Activated T-helper 2 cell treated with anti-CD3 and anti-CD28 coated beads, Interferon-gamma antibody, Interleukin-2, Interleukin-4, amounts not matched to agents 10 μg/mL and 5 μg/mL and 100 μg/mL, durations not matched to agents 14 hours and 24 hours and 36 hours (primary cell): ENCODE results near the gene B4GALT7. TPM values are rescaled to one million over a fixed set of nuclear protein-coding genes. Genes with fewer than 3 reads are reported as not detected.

Experiments
- DNase-seq: peaks from one replicate; pipeline ENCODE4 v3.0.0; 2021; ENCODE audit warnings: low spot score
- H3K27ac Mint-ChIP-seq: one replicate; pipeline ENCODE4 v1.8.0; 2021; ENCODE audit warnings: mixed read lengths
- H3K27me3 Mint-ChIP-seq: one replicate; pipeline ENCODE4 v1.8.0; 2021; ENCODE audit warnings: low read depth, mixed read lengths
- H3K36me3 Mint-ChIP-seq: one replicate; pipeline ENCODE4 v1.8.0; 2021; ENCODE audit warnings: low read depth, mixed read lengths
- H3K4me1 Mint-ChIP-seq: one replicate; pipeline ENCODE4 v1.8.0; 2021; ENCODE audit warnings: low read depth, mixed read lengths
- H3K4me3 Mint-ChIP-seq: one replicate; pipeline ENCODE4 v1.8.0; 2021; ENCODE audit warnings: low read depth, mild to moderate bottlenecking, moderate library complexity, mixed read lengths
- H3K9me3 Mint-ChIP-seq: one replicate; pipeline ENCODE4 v1.8.0; 2021; ENCODE audit warnings: mixed read lengths
- intact Hi-C: fragments of 100-400 bp; cut with micrococcal nuclease; formaldehyde crosslinking; loops from one replicate; pipeline ENCODE4 v1.15.1; 2023
- total RNA-seq: library from RNA; stranded (reverse); gene quantifications from 2 replicates; pipeline ENCODE4 v1.2.3, GENCODE V29; 2022

Gene B4GALT7
- total RNA-seq, 1 donor from 2014 or later: 20.9 TPM

GRCh38 chr5:177595991-177596774 is 3.7 kb upstream of the B4GALT7 start:
- Mint-ChIP-seq H3K27ac (no peak overlapping the region), H3K27me3 (no peaks in the 10 kb centered on the region), H3K4me1 (peaks cover 24% of the 10 kb centered on the region), H3K4me3 (no peak overlapping the region), H3K36me3 (peaks cover 52% of the 10 kb centered on the region), H3K9me3 (no peaks in the 10 kb centered on the region)
- intact Hi-C loops: loop anchor here (10.0 kb wide), 1 partner anchor 609 kb away; the partner anchor contains the start of gene HNRNPAB
- no peak for DNase-seq

GRCh38 chr5:177596775-177597238 is 3.1 kb upstream of the B4GALT7 start:
- Mint-ChIP-seq H3K27me3 (no peaks in the 10 kb centered on the region), H3K9me3 (no peaks in the 10 kb centered on the region), H3K36me3 (peaks cover 52% of the 10 kb centered on the region), H3K4me1 (peaks cover 18% of the 10 kb centered on the region), H3K27ac (no peak overlapping the region), H3K4me3 (no peak overlapping the region)
- intact Hi-C loops: loop anchor here (10.0 kb wide), 1 partner anchor 608 kb away; the partner anchor contains the start of gene HNRNPAB
- DNase-seq: no peak

DNA sequence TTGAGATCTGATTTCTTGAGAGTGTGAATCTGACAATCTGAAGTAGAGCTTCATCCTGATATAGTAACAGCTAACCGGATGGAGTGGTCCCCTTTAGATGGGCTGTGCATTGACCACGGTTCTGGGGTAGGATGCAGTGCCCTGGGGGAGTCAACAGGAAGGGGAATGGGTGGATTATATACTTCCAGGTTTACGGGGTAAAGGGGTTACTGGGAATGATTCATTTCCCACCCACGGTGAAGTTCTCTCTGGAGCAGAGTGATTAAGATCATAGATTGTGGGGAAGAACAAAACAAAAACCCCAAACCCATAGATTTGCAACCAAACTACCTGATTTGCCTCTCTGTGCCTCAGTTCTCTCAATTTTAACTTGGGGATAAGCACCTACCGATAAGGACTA is 1.5 kb upstream of the B4GALT7 start:
- H3K36me3 Mint-ChIP-seq: peaks cover 36% of the 10 kb centered on the region
- DNase-seq: no peak
- no peaks in the 10 kb centered on the region for H3K27me3 Mint-ChIP-seq
- peak overlapping the region; percentile 74 for H3K4me3 Mint-ChIP-seq
- intact Hi-C loops: loop anchor here (10.0 kb wide), 1 partner anchor 606 kb away; the partner anchor contains the start of gene HNRNPAB
- peak overlapping the region; percentile 38 for H3K27ac Mint-ChIP-seq
- H3K9me3 Mint-ChIP-seq: no peaks in the 10 kb centered on the region
- peaks cover 14% of the 10 kb centered on the region for H3K4me1 Mint-ChIP-seq

DNA sequence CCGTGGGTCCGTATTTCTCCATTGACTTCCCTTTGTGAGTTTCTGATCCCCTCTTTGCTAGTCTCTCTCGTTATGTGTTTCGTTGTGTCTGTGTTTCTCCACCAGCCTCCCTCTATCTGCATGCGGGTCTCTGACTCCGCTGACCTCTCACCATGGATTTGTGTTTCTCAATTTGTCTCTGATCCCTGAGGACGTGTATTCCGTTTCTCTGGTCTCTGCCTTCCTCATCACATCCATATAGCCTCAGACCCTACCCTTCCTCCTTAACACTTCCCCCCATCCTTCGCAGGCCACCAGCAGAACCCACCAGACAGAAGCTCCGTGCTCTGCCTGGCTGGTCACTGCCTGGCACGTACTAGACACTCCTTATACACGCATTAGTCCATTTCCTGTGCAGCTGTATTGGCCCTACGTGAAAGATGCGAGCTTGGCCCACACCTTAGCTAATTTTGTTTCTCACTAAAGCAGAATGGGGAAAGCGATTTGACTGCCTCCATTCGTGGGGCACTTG is 631 bp downstream of the B4GALT7 start:
- Mint-ChIP-seq H3K27ac (peak overlapping the region; percentile 83), H3K36me3 (peaks cover 18% of the 10 kb centered on the region), H3K27me3 (no peaks in the 10 kb centered on the region), H3K9me3 (no peaks in the 10 kb centered on the region), H3K4me3 (peak overlapping the region; percentile 92), H3K4me1 (peaks cover 14% of the 10 kb centered on the region)
- intact Hi-C loops: loop anchor here (1.0 to 2.0 kb wide), 2 partner anchors 8 to 84 kb away; partner anchors contain the start of genes DDX41 and TMED9
- no peak for DNase-seq

DNA sequence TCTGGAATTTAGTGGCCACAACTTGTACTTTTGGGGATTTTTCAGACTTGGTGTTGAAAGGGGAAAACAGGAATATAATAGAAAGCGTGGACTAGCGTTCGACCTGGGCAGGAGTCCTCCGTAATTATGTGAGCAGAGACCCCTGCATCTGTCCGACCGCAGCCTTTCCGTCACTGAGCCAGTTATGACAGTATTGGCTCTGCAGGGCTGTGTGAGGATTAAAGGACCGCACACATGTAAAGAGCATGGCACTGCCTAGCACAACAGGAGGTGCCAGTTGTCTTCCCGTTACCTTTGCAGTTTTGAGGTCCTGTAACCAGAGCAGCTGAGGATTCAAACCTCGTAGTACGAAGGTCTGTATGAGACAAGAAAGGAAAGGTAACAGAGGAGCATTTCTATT is 1.2 kb downstream of the B4GALT7 start:
- H3K27ac Mint-ChIP-seq: peak overlapping the region; percentile 83
- no peak for DNase-seq
- H3K4me1 Mint-ChIP-seq: peaks cover 14% of the 10 kb centered on the region
- peak overlapping the region; percentile 92 for H3K4me3 Mint-ChIP-seq
- intact Hi-C loops: loop anchor here (2.0 kb wide), 1 partner anchor 84 kb away; the partner anchor contains the start of gene DDX41
- H3K9me3 Mint-ChIP-seq: no peaks in the 10 kb centered on the region
- H3K36me3 Mint-ChIP-seq: peaks cover 12% of the 10 kb centered on the region
- no peaks in the 10 kb centered on the region for H3K27me3 Mint-ChIP-seq

GRCh38 chr5:177601577-177602457 is 1.9 kb downstream of the B4GALT7 start:
- peaks cover 9% of the 10 kb centered on the region for H3K36me3 Mint-ChIP-seq
- peak overlapping the region; percentile 92 for H3K4me3 Mint-ChIP-seq
- H3K4me1 Mint-ChIP-seq: peaks cover 14% of the 10 kb centered on the region
- H3K27ac Mint-ChIP-seq: no peak overlapping the region
- no peaks in the 10 kb centered on the region for H3K9me3 Mint-ChIP-seq
- H3K27me3 Mint-ChIP-seq: no peaks in the 10 kb centered on the region
- intact Hi-C loops: loop anchor here (2.0 kb wide), 1 partner anchor 85 kb away; the partner anchor contains the start of gene DDX41
- DNase-seq: no peak

- H3K27me3 Mint-ChIP-seq: no peaks in the 10 kb centered on the region
- no peak for DNase-seq
- no peak overlapping the region for H3K4me3 Mint-ChIP-seq
- intact Hi-C loops: no loop called here
- peaks cover 8% of the 10 kb centered on the region for H3K36me3 Mint-ChIP-seq
- H3K9me3 Mint-ChIP-seq: no peaks in the 10 kb centered on the region
- no peak overlapping the region for H3K27ac Mint-ChIP-seq
- peaks cover 14% of the 10 kb centered on the region for H3K4me1 Mint-ChIP-seq
Measured at GRCh38 chr5:177602458-177602830, 2.5 kb downstream of the B4GALT7 start.

GRCh38 chr5:177603631-177604030 is 3.7 kb downstream of the B4GALT7 start:
- Mint-ChIP-seq H3K4me1 (peaks cover 10% of the 10 kb centered on the region), H3K27me3 (no peaks in the 10 kb centered on the region), H3K36me3 (peaks cover 4% of the 10 kb centered on the region), H3K9me3 (no peaks in the 10 kb centered on the region), H3K27ac (no peak overlapping the region), H3K4me3 (no peak overlapping the region)
- intact Hi-C loops: no loop called here
- DNase-seq: no peak

- Mint-ChIP-seq H3K27me3 (no peaks in the 10 kb centered on the region), H3K4me1 (peaks cover 8% of the 10 kb centered on the region), H3K4me3 (no peak overlapping the region), H3K9me3 (no peaks in the 10 kb centered on the region), H3K27ac (no peak overlapping the region), H3K36me3 (peaks cover 4% of the 10 kb centered on the region)
- no peak for DNase-seq
- intact Hi-C loops: no loop called here
Measured at GRCh38 chr5:177604116-177604521, 4.2 kb downstream of the B4GALT7 start.

- peaks cover 4% of the 10 kb centered on the region for H3K36me3 Mint-ChIP-seq
- H3K4me1 Mint-ChIP-seq: peaks cover 8% of the 10 kb centered on the region
- no peak overlapping the region for H3K27ac Mint-ChIP-seq
- DNase-seq: no peak
- intact Hi-C loops: no loop called here
- no peaks in the 10 kb centered on the region for H3K9me3 Mint-ChIP-seq
- no peaks in the 10 kb centered on the region for H3K27me3 Mint-ChIP-seq
- H3K4me3 Mint-ChIP-seq: no peak overlapping the region
Measured at GRCh38 chr5:177604656-177605055, 4.7 kb downstream of the B4GALT7 start.

DNA sequence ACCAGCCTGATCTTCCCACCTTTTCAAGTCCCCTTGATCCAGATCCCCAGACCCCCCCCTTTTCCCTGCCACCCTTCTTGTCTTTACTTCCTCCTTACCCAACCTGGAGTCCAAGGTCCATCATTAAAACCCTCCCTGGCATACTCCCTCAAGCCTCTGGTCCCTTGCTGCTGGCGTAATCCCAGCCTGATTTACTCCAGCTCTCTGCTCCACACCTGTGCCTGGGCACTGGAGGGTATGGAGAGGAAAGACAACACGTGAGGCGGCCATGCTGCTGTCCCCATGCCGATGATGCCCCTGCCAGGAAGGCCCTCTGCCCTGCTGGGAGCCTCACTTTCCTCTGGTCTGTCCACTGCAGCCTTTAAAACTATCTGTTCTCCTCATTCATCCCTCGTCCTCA is 5.1 kb downstream of the B4GALT7 start:
- Mint-ChIP-seq H3K27me3 (no peaks in the 10 kb centered on the region), H3K4me3 (no peak overlapping the region), H3K36me3 (peaks cover 4% of the 10 kb centered on the region), H3K4me1 (peaks cover 8% of the 10 kb centered on the region), H3K9me3 (no peaks in the 10 kb centered on the region), H3K27ac (no peak overlapping the region)
- intact Hi-C loops: no loop called here
- DNase-seq: no peak

DNA sequence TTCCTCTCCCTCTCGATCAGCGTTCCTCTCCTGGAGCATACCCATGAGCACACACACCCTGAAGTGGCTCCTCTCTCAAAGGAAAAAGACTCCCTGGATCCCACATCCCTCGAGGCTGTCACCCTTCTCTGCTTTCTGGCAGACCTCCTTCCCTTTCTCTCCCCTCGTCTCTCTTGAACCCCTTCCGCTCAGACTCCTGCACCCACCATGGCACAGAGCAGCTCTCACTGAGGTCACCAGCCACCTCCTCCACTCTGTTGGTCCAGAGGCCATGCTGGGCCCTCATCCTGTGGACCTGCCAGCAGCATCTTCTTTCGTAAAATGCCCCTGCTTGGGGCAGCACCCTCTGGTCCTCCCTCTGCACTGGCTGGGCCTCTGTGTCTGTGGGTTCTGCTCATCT is 5.7 kb downstream of the B4GALT7 start:
- peaks cover 6% of the 10 kb centered on the region for H3K4me1 Mint-ChIP-seq
- H3K27ac Mint-ChIP-seq: no peak overlapping the region
- H3K27me3 Mint-ChIP-seq: no peaks in the 10 kb centered on the region
- H3K9me3 Mint-ChIP-seq: no peaks in the 10 kb centered on the region
- H3K4me3 Mint-ChIP-seq: no peak overlapping the region
- no peak for DNase-seq
- peaks cover 4% of the 10 kb centered on the region for H3K36me3 Mint-ChIP-seq
- intact Hi-C loops: no loop called here
